ENCODE data around the gene MAP2.

- TF ChIP-seq CTCF (IDR thresholded peaks at IDR 0.05) (no peak), EP300 (IDR thresholded peaks at IDR 0.05) (no peak), POLR2A (IDR thresholded peaks at IDR 0.05) (no peak), POLR2AphosphoS5 (IDR thresholded peaks at IDR 0.05) (no peak)
These were observed 168.3 kb downstream of the MAP2 start for GRCh38 chr2:209592106-209592505.
